Endothelial cell of umbilical vein (primary cell): Measurements from ENCODE around the gene OCRL. TPM values are rescaled to one million over a fixed set of nuclear protein-coding genes. Genes with fewer than 3 reads are reported as not detected.

Source experiments
- BruUV-seq: library from RNA; stranded (reverse); fragments of 400-500 nt; replicated peaks from 2 replicates; lab custom pipeline; 2021; lab: Mats Ljungman, UMichigan
- CTCF ChIA-PET: fragments of 300-600, 350-600 bp; sonication (Branson Sonifier 250); formaldehyde crosslinking; loops from one replicate; lab custom pipeline; 2021; ENCODE audit warnings: antibody characterized with exemption, inconsistent platforms; lab: Charles Lee
- POLR2A ChIA-PET: fragments of 300-600, 350-600 bp; sonication (Branson Sonifier 250); formaldehyde crosslinking; loops from one replicate; lab custom pipeline; 2021; ENCODE audit warnings: antibody characterized with exemption, inconsistent platforms; lab: Charles Lee
- DNase-seq: peaks from one replicate; pipeline ENCODE4 v3.0.0-alpha.2; 2011; ENCODE audit warnings: low read depth, low spot score
- FAIRE-seq: peaks from 2 replicates; lab custom pipeline; 2011; peaks lifted over from hg19 to GRCh38; lab: Jason Lieb, UNC
- H2AFZ ChIP-seq: 2 replicates; pipeline ENCODE4 v1.6.0; 2012; ENCODE audit warnings: low read depth, low read length, control low read depth, inconsistent platforms
- H3K27ac ChIP-seq: 2 replicates; pipeline ENCODE4 v1.5.1; 2011; ENCODE audit warnings: low read depth, mild to moderate bottlenecking, control low read depth, low read length, moderate library complexity; ENCODE audit not compliant: insufficient read depth
- H3K27me3 ChIP-seq, 2 experiments: 2 replicates each; pipeline versions ENCODE4 v1.6.0 to v1.6.1; 2011; ENCODE audit warnings: low read length in 2 of 2, mixed read lengths in 1 of 2; ENCODE audit not compliant: control insufficient read depth in 2 of 2, insufficient read depth in 2 of 2
- H3K36me3 ChIP-seq, 2 experiments: 2 replicates in 1 of 2; 3 replicates in 1 of 2; pipeline ENCODE4 v1.5.1; 2011; ENCODE audit warnings: low read length in 2 of 2, mild to moderate bottlenecking in 1 of 2, moderate library complexity in 1 of 2; ENCODE audit not compliant: control insufficient read depth in 2 of 2, insufficient read depth in 2 of 2; ENCODE audit errors: extremely low read depth in 1 of 2
- H3K4me1 ChIP-seq: 3 replicates; pipeline ENCODE4 v1.5.1; 2011; ENCODE audit warnings: mild to moderate bottlenecking, low read length; ENCODE audit not compliant: control insufficient read depth, insufficient read depth; ENCODE audit errors: extremely low read depth
- H3K4me2 ChIP-seq: 2 replicates; pipeline ENCODE4 v1.6.1; 2011; ENCODE audit warnings: low read length, control low read depth, mixed read lengths; ENCODE audit not compliant: insufficient read depth
- H3K4me3 ChIP-seq, 3 experiments: fragments of 200-600 bp in 1 of 3; sonication (generic), shearing (Covaris generic) in 1 of 3; replicated peaks in 1 of 3; 2 replicates each; pipeline ENCODE4 v1.5.1; 2011 to 2016; ENCODE audit warnings: control low read depth in 3 of 3, low read length in 3 of 3, mild to moderate bottlenecking in 2 of 3, inconsistent platforms in 1 of 3, low read depth in 1 of 3, moderate library complexity in 1 of 3; ENCODE audit not compliant: insufficient read depth in 1 of 3
- H3K79me2 ChIP-seq: 2 replicates; pipeline ENCODE4 v1.6.0; 2012; ENCODE audit warnings: low read length, inconsistent platforms; ENCODE audit not compliant: control insufficient read depth, insufficient read depth
- H3K9ac ChIP-seq: replicated peaks from 2 replicates; pipeline ENCODE3; 2011; ENCODE audit warnings: low read length, control low read depth; ENCODE audit not compliant: insufficient read depth; ENCODE audit errors: extremely low read depth
- H3K9me1 ChIP-seq: replicated peaks from 3 replicates; pipeline ENCODE4 v1.6.0; 2011; ENCODE audit warnings: mild to moderate bottlenecking, low read length; ENCODE audit not compliant: control insufficient read depth, insufficient read depth; ENCODE audit errors: extremely low read depth
- H3K9me3 ChIP-seq: replicated peaks from 2 replicates; pipeline ENCODE4 v1.5.1; 2012; ENCODE audit warnings: low read length, inconsistent platforms; ENCODE audit not compliant: control insufficient read depth, insufficient read depth
- H4K20me1 ChIP-seq: replicated peaks from 2 replicates; pipeline ENCODE3; 2011; ENCODE audit warnings: mild to moderate bottlenecking, low read length; ENCODE audit not compliant: control insufficient read depth, insufficient read depth; ENCODE audit errors: extremely low read depth
- MYC ChIP-seq: IDR thresholded peaks from one replicate; pipeline ENCODE4 v1.6.1; 2011; ENCODE audit warnings: mild to moderate bottlenecking, low read depth, low read length
- POLR2A ChIP-seq: IDR thresholded peaks from 2 replicates; pipeline ENCODE4 v1.6.1; 2012; ENCODE audit warnings: low read depth, mild to moderate bottlenecking, control low read depth, low read length
- POLR2AphosphoS5 ChIP-seq: IDR thresholded peaks from 2 replicates; pipeline ENCODE4 v1.6.1; 2012; ENCODE audit warnings: low read depth, mild to moderate bottlenecking, control low read depth, low read length, moderate library complexity; ENCODE audit not compliant: insufficient read depth
- dilution Hi-C: fragments of 300-500 bp; cut with MboI; formaldehyde crosslinking; loops from one replicate; pipeline ENCODE4 v1.15.0; 2019; ENCODE audit warnings: low sequenced_read_pairs; ENCODE audit not compliant: extremely low pct_ligation_motif_present
- intact Hi-C: fragments of 100-400 bp; cut with micrococcal nuclease; formaldehyde crosslinking; loops from one replicate; pipeline ENCODE4 v1.10.0; 2022
- polyA plus RNA-seq, 4 experiments: library from polyadenylated mRNA; depleted of rRNA in 3 of 4; stranded (reverse) in 3 of 4; unstranded in 1 of 4; fragments of >200 nt; gene quantifications; 2 replicates each; pipeline versions ENCODE4 v1.2.1 to v1.2.3, GENCODE V29; 2011 to 2012; ENCODE audit warnings: missing spikeins in 1 of 4
- total RNA-seq: library from RNA; stranded (reverse); gene quantifications from 2 replicates; pipeline ENCODE4 v1.2.3, GENCODE V29; 2021
- TF ChIP-seq, protein P1 (sequence below): IDR thresholded peaks from 2 replicates; pipeline ENCODE4 v1.6.1; 2011; ENCODE audit not compliant: insufficient read depth, insufficient read length
- TF ChIP-seq, protein P2 (sequence below), 2 donors: IDR thresholded peaks; 1 replicate in 1 of 2; 2 replicates in 1 of 2; pipeline ENCODE4 v1.5.1; 2011; ENCODE audit warnings: low read length in 2 of 2, mild to moderate bottlenecking in 2 of 2, moderate library complexity in 2 of 2, control low read depth in 1 of 2, inconsistent platforms in 1 of 2, low read depth in 1 of 2; ENCODE audit not compliant: insufficient read depth in 1 of 2; ENCODE audit errors: extremely low read depth in 1 of 2

Gene OCRL
- total and polyA plus RNA-seq, 2 donors (not counting 3 experiments of a cell fraction or from before 2014, with no cell fraction given) = 14.6 to 20.9 TPM

DNA sequence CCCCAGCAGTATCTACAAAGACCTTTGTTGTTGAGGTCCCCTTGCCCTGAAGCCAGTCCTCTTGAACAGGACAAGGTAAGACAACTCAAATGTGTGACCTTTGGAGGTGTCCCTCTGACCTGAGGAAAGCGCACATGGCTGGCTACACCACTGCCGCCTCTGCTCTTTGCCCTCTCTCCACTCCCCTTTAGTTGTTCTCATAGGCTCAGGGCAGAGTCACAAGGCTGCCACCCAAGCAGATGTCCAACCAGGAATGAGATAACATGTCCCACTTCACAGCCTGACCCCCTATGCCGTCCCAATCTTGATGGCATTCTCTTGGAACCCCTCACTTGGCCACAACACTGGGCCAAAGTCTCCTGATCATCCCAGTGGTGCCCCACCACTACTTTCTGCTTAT is 68.4 kb downstream of the OCRL start:
- TF ChIP-seq, protein P1, sequence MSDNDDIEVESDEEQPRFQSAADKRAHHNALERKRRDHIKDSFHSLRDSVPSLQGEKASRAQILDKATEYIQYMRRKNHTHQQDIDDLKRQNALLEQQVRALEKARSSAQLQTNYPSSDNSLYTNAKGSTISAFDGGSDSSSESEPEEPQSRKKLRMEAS = no peak
- no peaks in the 10 kb centered on the region for H3K79me2 ChIP-seq
- H3K27ac ChIP-seq = no peak overlapping the region
- H3K36me3 ChIP-seq = no peaks in the 10 kb centered on the region
- no peak overlapping the region for H3K4me2 ChIP-seq
- no peaks in the 10 kb centered on the region for H3K9me3 ChIP-seq
- H3K9ac ChIP-seq = no peak overlapping the region
- DNase-seq = no peak
- dilution Hi-C loops (no loop called here), intact Hi-C loops (loop anchor here (5.0 to 10.0 kb wide), 3 partner anchors 234 to 586 kb away; partner anchors contain the start of gene ZDHHC9)
- ChIA-PET POLR2A (no interaction called here), CTCF (interaction anchor here (1.0 to 4.4 kb wide), 6 partner anchors 26 to 214 kb away, joined by 3 to 58 read pairs (median 12); partner anchors contain the start of gene APLN)
- FAIRE-seq = no peak
- no peaks in the 10 kb centered on the region for H4K20me1 ChIP-seq
- no peaks in the 10 kb centered on the region for H3K9me1 ChIP-seq
- no peaks in the 10 kb centered on the region for H3K27me3 ChIP-seq
- H2AFZ ChIP-seq = no peak overlapping the region
- H3K4me1 ChIP-seq = peaks cover 14% of the 10 kb centered on the region
- no peak overlapping the region for H3K4me3 ChIP-seq
- no TSS peak for BruUV-seq

DNA sequence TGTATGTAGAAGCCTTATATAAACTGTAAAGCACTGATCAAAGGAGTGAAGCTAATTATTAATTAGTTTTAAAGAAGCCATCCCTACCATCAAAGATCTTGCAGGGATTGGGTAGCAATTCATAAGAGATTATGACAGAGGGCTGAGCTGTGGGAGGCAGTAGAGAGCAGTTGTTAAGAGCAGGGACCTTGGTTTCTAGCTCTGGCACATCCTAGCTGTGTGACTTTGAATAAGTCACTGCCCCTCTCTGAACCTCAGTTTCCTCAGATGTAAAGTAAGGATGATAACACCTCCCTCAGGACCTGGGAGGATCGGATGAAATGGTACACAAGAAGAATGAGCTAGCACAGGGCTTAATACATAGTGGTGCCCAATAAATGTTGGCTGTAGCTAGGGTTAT is 69.3 kb downstream of the OCRL start:
- dilution Hi-C loops (no loop called here), intact Hi-C loops (loop anchor here (5.0 to 10.0 kb wide), 3 partner anchors 233 to 585 kb away; partner anchors contain the start of gene ZDHHC9)
- Histone ChIP-seq H3K9me3 (no peaks in the 10 kb centered on the region), H3K36me3 (no peaks in the 10 kb centered on the region), H3K9me1 (no peaks in the 10 kb centered on the region), H3K4me2 (no peak overlapping the region), H3K27ac (no peak overlapping the region), H4K20me1 (no peaks in the 10 kb centered on the region), H2AFZ (no peak overlapping the region), H3K4me3 (no peak overlapping the region), H3K27me3 (no peaks in the 10 kb centered on the region), H3K79me2 (no peaks in the 10 kb centered on the region), H3K4me1 (peaks cover 17% of the 10 kb centered on the region), H3K9ac (no peak overlapping the region)
- no peak for DNase-seq
- no TSS peak for BruUV-seq
- peak; percentile 75 for FAIRE-seq
- ChIA-PET POLR2A (interaction anchor here (1.4 kb wide), 1 partner anchor 35 kb away, joined by 4 read pairs; no protein-coding TSS in a partner anchor), CTCF (interaction anchor here (0.7 to 4.4 kb wide), 15 partner anchors 10 to 452 kb away, joined by 3 to 58 read pairs (median 5); partner anchors contain the start of gene APLN)
- no peak for TF ChIP-seq POLR2AphosphoS5
- TF ChIP-seq MYC = no peak
- TF ChIP-seq, protein P2, sequence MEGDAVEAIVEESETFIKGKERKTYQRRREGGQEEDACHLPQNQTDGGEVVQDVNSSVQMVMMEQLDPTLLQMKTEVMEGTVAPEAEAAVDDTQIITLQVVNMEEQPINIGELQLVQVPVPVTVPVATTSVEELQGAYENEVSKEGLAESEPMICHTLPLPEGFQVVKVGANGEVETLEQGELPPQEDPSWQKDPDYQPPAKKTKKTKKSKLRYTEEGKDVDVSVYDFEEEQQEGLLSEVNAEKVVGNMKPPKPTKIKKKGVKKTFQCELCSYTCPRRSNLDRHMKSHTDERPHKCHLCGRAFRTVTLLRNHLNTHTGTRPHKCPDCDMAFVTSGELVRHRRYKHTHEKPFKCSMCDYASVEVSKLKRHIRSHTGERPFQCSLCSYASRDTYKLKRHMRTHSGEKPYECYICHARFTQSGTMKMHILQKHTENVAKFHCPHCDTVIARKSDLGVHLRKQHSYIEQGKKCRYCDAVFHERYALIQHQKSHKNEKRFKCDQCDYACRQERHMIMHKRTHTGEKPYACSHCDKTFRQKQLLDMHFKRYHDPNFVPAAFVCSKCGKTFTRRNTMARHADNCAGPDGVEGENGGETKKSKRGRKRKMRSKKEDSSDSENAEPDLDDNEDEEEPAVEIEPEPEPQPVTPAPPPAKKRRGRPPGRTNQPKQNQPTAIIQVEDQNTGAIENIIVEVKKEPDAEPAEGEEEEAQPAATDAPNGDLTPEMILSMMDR (IDR thresholded peaks at IDR 0.05; ENCODE audit: extremely low read depth in 1 of 2, insufficient read depth in 1 of 2, low read depth in 1 of 2, low read length in 2 of 2) = peak; percentile 10 to 14
- no peak for TF ChIP-seq POLR2A
- TF ChIP-seq, protein P1 = no peak
